NOMO-1 treated with dmso at 0.1 percent for 144 hours (cell line): ENCODE data around the gene ARL2BP.

Source experiments
- DNase-seq: peaks from one replicate; lab custom pipeline; 2025; ENCODE audit not compliant: unreplicated experiment; lab: John Stamatoyannopoulos, UW

The ARL2BP gene

DNA sequence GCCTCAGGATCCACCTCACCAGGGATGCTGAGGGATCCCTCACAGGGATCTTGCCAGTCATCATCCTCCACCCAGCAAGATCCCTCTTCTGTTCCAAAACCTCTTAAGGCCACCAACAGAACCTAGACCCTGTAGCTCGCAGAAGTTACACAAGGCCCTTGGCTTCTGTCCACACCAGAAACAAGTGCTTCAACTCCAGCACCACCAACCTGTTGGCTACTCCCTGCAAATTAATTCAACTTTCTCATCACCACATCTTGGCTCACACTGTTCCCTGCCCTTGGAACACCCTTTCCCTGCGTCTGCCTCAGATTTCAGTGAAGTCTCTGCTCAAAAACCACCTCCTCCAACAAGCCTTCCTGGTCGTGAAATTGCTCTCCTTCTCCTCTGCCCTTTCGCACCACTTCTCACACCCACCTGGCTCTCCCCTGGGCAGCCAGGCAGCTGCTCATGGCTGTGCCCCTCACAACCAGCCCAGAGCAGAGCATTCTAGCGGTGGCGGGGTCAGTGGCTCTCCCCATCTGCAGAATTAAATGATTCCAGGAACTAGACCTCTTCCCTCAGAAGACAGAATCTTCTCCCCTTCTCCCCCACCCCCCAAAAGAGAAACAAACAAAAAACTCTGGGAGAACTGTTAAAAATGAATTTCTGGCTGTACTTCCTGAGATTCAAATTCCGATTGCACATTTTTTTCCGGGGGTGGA is 37.6 kb downstream of the ARL2BP start:
- DNase-seq: no peak

- DNase-seq: no peak
Observed at GRCh38 chr16:57283214-57283958, 38.3 kb downstream of the ARL2BP start.

DNA sequence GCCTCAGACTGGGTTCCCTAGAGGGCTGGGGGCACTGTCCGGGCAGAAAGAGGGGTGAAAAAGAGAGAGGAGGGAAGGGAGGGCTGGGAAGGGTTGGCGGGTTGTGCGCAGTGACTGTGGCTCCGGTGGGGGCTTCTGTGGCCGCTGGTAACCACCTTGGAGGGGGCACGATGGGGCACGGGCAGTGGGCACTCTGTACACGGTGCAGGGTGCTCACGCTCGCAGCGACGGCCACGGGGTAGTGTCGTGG is 38.8 kb downstream of the ARL2BP start:
- DNase-seq: no peak

- no peak for DNase-seq
Observed at GRCh38 chr16:57284209-57284951, 39.3 kb downstream of the ARL2BP start, which contains the start of gene PLLP. TSS of gene PLLP (minus strand) at chr16:57284672. CDS start at chr16:57284540, 132 bp downstream.

GRCh38 chr16:57284952-57285363 is 39.9 kb downstream of the ARL2BP start:
- no peak for DNase-seq

GRCh38 chr16:57285379-57285778 is 40.3 kb downstream of the ARL2BP start:
- DNase-seq: no peak

DNA sequence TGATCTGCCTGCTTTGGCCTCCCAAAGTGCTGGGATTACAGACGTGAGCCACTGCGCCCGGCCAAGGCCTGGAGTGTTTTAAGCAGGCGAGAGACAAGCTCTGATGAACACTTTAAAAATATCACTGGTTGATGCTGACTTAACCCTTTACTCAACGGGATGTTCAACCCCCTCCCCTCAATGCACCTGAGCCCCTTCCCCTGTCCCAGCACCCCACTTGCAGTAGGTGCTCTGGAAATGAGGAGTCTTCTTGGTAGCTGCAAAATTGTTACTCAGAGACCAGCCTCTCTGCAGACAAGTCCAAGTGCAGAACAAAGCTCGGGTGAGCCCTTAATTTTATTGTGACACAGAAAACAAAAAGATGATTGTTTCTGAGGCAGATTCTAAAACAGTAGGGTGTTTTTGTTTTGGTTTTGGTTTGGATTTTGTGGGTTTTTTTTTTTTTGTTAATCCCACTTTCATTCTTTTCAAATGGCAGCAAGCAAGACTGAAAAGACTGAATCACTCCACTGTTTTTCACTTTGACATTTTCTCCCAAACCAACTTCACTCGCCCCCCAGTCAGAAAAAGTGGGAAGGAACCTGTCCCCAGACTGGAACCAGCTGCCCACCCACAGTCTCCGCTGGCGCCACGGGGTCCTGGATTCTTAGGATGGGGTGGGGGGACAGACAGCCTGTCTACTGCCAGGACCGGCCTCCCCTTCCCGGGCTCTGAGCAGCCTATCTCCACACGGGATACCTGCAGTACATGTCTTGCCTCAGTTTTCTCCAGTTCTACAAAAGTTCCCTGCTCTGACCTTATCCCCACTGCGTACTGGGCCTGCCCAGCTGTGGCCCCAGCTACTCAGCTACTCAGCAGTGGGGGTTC is 44.6 kb downstream of the ARL2BP start:
- DNase-seq: no peak

DNA sequence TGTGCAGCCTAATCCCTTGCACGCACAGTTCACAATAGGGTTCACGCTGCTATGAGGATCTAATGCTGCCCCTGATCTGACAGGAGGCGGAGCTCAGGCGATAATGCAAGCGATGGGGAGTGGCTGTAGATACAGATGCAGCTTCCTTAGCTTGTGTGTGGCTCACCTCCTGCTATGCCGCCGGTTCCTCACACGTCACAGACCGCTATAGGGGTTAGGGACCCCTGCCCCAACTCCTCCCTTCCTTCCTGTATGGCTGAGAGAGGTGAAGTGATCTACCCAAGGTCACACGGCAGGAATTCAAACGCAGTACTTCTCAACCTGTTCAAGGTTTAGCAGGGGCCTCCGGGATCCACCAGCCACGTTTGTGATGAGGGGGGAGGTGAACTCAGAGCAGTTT is 52.8 kb downstream of the ARL2BP start:
- no peak for DNase-seq

GRCh38 chr16:57299009-57299718 is 54.1 kb downstream of the ARL2BP start:
- peak; percentile 64 for DNase-seq

GRCh38 chr16:57299719-57300386 is 54.8 kb downstream of the ARL2BP start:
- DNase-seq: peak; percentile 83

- peak; percentile 98 for DNase-seq
Observed at GRCh38 chr16:57300387-57301125, 55.5 kb downstream of the ARL2BP start.

DNA sequence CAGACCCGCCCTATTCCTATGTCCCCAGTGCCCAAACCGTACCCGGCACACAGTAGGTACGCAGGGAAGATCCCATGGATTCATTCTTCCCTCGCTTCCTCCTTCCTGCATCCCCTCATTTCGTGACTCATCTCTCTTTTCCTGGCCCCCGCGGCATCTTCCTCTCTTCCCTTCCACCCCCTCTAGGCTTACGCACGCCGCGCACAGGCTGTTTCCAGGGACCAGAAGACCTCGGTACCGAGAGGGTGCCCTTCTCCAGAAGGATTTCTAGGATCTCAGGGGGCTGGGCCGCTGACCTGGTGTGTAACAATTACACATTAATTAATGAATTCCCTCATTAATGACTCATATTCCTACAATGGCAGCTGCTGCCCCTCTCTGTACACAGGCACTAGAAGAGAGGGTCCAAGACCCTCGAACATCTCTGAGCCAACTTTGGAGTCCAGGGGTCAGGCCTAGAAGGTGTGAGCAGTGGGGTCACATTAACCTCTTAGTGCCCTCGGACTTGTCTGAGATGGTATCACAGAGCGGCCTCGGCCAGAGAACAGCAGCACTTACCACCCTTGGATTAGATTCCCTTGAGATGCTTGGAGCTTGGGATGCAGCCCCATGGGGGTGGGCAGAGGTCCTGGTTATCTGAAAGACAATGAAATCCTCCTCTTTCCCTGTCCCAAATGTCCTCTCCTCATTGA is 56.2 kb downstream of the ARL2BP start:
- no peak for DNase-seq
